H9 (cell line): ENCODE measurements around the gene SPATA1. TPM values are rescaled to one million over a fixed set of nuclear protein-coding genes. Genes with fewer than 3 reads are reported as not detected.

Experiments used
- DNase-seq: peaks from one replicate; pipeline ENCODE4 v3.0.0-alpha.2; 2017
- H2AFZ ChIP-seq: one replicate; pipeline ENCODE4 v1.6.1; 2013; ENCODE audit warnings: mild to moderate bottlenecking, low read length, control low read depth, moderate library complexity
- H2AK5ac ChIP-seq: 2 replicates; pipeline ENCODE4 v1.6.1; 2013; ENCODE audit warnings: low read length, control low read depth, mixed read lengths; ENCODE audit not compliant: insufficient read length
- H2BK120ac ChIP-seq: one replicate; pipeline ENCODE4 v1.6.1; 2013; ENCODE audit warnings: low read depth, mild to moderate bottlenecking, low read length, control low read depth, inconsistent platforms; ENCODE audit not compliant: poor library complexity, severe bottlenecking
- H2BK12ac ChIP-seq: 2 replicates; pipeline ENCODE4 v1.6.1; 2013; ENCODE audit warnings: low read length, control low read depth, mixed read lengths, low read depth; ENCODE audit not compliant: insufficient read length
- H2BK15ac ChIP-seq: 2 replicates; pipeline ENCODE4 v1.6.1; 2013; ENCODE audit warnings: low read depth, low read length, control low read depth
- H2BK20ac ChIP-seq: one replicate; pipeline ENCODE4 v1.6.1; 2013; ENCODE audit warnings: low read depth, mild to moderate bottlenecking, low read length, control low read depth, inconsistent platforms; ENCODE audit not compliant: poor library complexity, severe bottlenecking
- H2BK5ac ChIP-seq: 2 replicates; pipeline ENCODE4 v1.6.1; 2013; ENCODE audit warnings: low read length, control low read depth, mixed read lengths; ENCODE audit not compliant: insufficient read length
- H3K14ac ChIP-seq: 2 replicates; pipeline ENCODE4 v1.6.1; 2013; ENCODE audit warnings: low read length, control low read depth; ENCODE audit not compliant: insufficient read depth
- H3K18ac ChIP-seq: 2 replicates; pipeline ENCODE4 v1.6.1; 2013; ENCODE audit warnings: low read depth, mild to moderate bottlenecking, mixed read lengths, low read length, control low read depth; ENCODE audit not compliant: insufficient read length
- H3K23ac ChIP-seq: 2 replicates; pipeline ENCODE4 v1.6.1; 2013; ENCODE audit warnings: low read length, control low read depth, mixed read lengths, low read depth; ENCODE audit not compliant: insufficient read length
- H3K23me2 ChIP-seq: 2 replicates; pipeline ENCODE4 v1.6.1; 2013; ENCODE audit warnings: low read depth, mild to moderate bottlenecking, mixed read lengths, low read length, control low read depth; ENCODE audit not compliant: insufficient read length, poor library complexity, severe bottlenecking
- H3K27ac ChIP-seq: 2 replicates; pipeline ENCODE4 v1.5.1; 2013; ENCODE audit warnings: low read length, control low read depth, mixed read lengths, low read depth; ENCODE audit not compliant: insufficient read length
- H3K27me3 ChIP-seq: 2 replicates; pipeline ENCODE4 v1.6.1; 2013; ENCODE audit warnings: low read length, control low read depth, inconsistent platforms; ENCODE audit not compliant: insufficient read depth
- H3K4ac ChIP-seq: 2 replicates; pipeline ENCODE4 v1.6.1; 2013; ENCODE audit warnings: low read depth, mild to moderate bottlenecking, control low read depth, inconsistent platforms, low read length, moderate library complexity
- H3K4me1 ChIP-seq: 2 replicates; pipeline ENCODE4 v1.6.1; 2013; ENCODE audit warnings: low read length, control low read depth, inconsistent platforms; ENCODE audit not compliant: insufficient read depth
- H3K4me2 ChIP-seq: 2 replicates; pipeline ENCODE4 v1.6.1; 2013; ENCODE audit warnings: low read length, control low read depth, mixed read lengths; ENCODE audit not compliant: insufficient read length, insufficient read depth
- H3K56ac ChIP-seq: 2 replicates; pipeline ENCODE4 v1.6.1; 2013; ENCODE audit warnings: low read depth, mild to moderate bottlenecking, mixed read lengths, low read length, control low read depth; ENCODE audit not compliant: insufficient read length
- H3K79me1 ChIP-seq: 2 replicates; pipeline ENCODE4 v1.6.1; 2013; ENCODE audit warnings: low read depth, mild to moderate bottlenecking, moderate library complexity, low read length, control low read depth, inconsistent platforms; ENCODE audit not compliant: insufficient read depth, poor library complexity, severe bottlenecking
- H3K79me2 ChIP-seq: 2 replicates; pipeline ENCODE4 v1.6.1; 2013; ENCODE audit warnings: low read length, control low read depth, inconsistent platforms; ENCODE audit not compliant: insufficient read depth
- H3K9ac ChIP-seq: 2 replicates; pipeline ENCODE4 v1.6.1; 2013; ENCODE audit warnings: low read length, control low read depth, mixed read lengths; ENCODE audit not compliant: insufficient read length; ENCODE audit errors: extremely low read depth
- H3K9me3 ChIP-seq: one replicate; pipeline ENCODE4 v1.6.1; 2013; ENCODE audit warnings: low read depth, low read length, inconsistent platforms; ENCODE audit not compliant: control insufficient read depth
- H3T11ph ChIP-seq: one replicate; pipeline ENCODE4 v1.6.1; 2013; ENCODE audit warnings: mild to moderate bottlenecking, low read length, control low read depth, inconsistent platforms
- H4K20me1 ChIP-seq: one replicate; pipeline ENCODE4 v1.6.1; 2013; ENCODE audit not compliant: control insufficient read depth, insufficient read length, insufficient read depth
- H4K5ac ChIP-seq: 2 replicates; pipeline ENCODE4 v1.6.1; 2013; ENCODE audit warnings: low read depth, mild to moderate bottlenecking, mixed read lengths, low read length, control low read depth; ENCODE audit not compliant: insufficient read length
- H4K8ac ChIP-seq: replicated peaks from 2 replicates; pipeline ENCODE4 v1.6.1; 2013; ENCODE audit warnings: low read length, control low read depth, mixed read lengths, low read depth; ENCODE audit not compliant: insufficient read length
- H4K91ac ChIP-seq: 2 replicates; pipeline ENCODE4 v1.6.1; 2013; ENCODE audit warnings: low read depth, mild to moderate bottlenecking, moderate library complexity, mixed read lengths, low read length, control low read depth; ENCODE audit not compliant: insufficient read length
- H3K27ac Mint-ChIP-seq, 3 experiments: 2 replicates in 2 of 3; 3 replicates in 1 of 3; pipeline ENCODE4 v1.8.0; 2020 to 2021; ENCODE audit warnings: mixed read lengths in 3 of 3, mild to moderate bottlenecking in 1 of 3, moderate library complexity in 1 of 3
- H3K27me3 Mint-ChIP-seq: 2 replicates; pipeline ENCODE4 v1.8.0; 2021; ENCODE audit warnings: low read depth, mild to moderate bottlenecking, moderate library complexity, mixed read lengths
- H3K36me3 Mint-ChIP-seq, 3 experiments: 2 replicates in 2 of 3; 3 replicates in 1 of 3; pipeline ENCODE4 v1.8.0; 2020 to 2021; ENCODE audit warnings: low read depth in 3 of 3, mixed read lengths in 3 of 3; ENCODE audit not compliant: insufficient read depth in 1 of 3
- H3K4me1 Mint-ChIP-seq, 2 experiments: 2 replicates each; pipeline ENCODE4 v1.8.0; 2020; ENCODE audit warnings: mixed read lengths in 2 of 2
- H3K4me3 Mint-ChIP-seq, 2 experiments: 2 replicates in 1 of 2; 3 replicates in 1 of 2; pipeline ENCODE4 v1.8.0; 2020 to 2021; ENCODE audit warnings: mild to moderate bottlenecking in 2 of 2, mixed read lengths in 2 of 2, moderate library complexity in 1 of 2
- H3K9me3 Mint-ChIP-seq, 2 experiments: 2 replicates in 1 of 2; 3 replicates in 1 of 2; pipeline ENCODE4 v1.8.0; 2020; ENCODE audit warnings: mild to moderate bottlenecking in 2 of 2, mixed read lengths in 2 of 2, moderate library complexity in 1 of 2
- WGBS: extraction: QIAGEN DNeasy Blood & Tissue Kit; methylation state at CpG from one replicate; pipeline ENCODE4 v1.1.7; 2013; ENCODE audit warnings: missing lambda C conversion rate, low lambda C conversion rate, mixed read lengths; ENCODE audit not compliant: insufficient read length; ENCODE audit errors: extremely low coverage; 5-methylcytosine and 5-hydroxymethylcytosine counted together
- total RNA-seq: library from RNA; stranded (reverse); gene quantifications from 2 replicates; pipeline ENCODE4 v1.2.1, GENCODE V29; 2021
- TF ChIP-seq, protein P1 (sequence below): fragments of 200-600 bp; sonication (generic); conservative IDR thresholded peaks from 3 replicates; pipeline ENCODE4 v1.8.0; 2021; ENCODE audit warnings: antibody characterized with exemption, mild to moderate bottlenecking

SPATA1 gene
- total RNA-seq, 1 experiment from 2014 or later: not detected

DNA sequence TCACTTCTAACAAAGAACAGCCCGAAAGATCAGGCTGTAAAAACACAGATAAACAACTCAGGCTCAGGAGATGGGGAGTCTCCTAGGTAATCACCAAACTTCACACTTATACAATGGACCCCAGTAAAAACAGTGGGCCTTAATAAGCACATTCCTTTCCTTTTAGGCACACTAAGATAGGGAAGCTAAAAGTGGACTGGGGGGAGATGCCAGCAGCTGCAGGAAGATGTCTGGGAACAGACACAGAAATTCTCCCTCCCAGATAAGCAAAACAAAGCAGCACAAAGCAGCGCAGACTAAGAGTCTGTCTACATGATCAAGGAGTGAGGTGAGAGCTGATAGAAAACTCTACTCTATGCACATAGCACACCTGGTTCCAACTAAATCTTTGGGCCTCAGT lies 97.0 kb downstream of the SPATA1 start:
- no peaks in the 10 kb centered on the region for H3K79me1 ChIP-seq
- Mint-ChIP-seq H3K27ac (no peak overlapping the region), H3K27me3 (peaks cover 4% of the 10 kb centered on the region), H3K4me3 (no peak overlapping the region), H3K9me3 (peaks cover 31 to 38% of the 10 kb centered on the region in 2 experiments), H3K36me3 (peaks cover 20 to 30% (median 23%) of the 10 kb centered on the region in 3 experiments), H3K4me1 (peaks cover 16 to 20% of the 10 kb centered on the region in 2 experiments)
- no peaks in the 10 kb centered on the region for H3K23me2 ChIP-seq
- H3T11ph ChIP-seq: no peak overlapping the region
- no peak overlapping the region for H3K9ac ChIP-seq
- H2BK5ac ChIP-seq: no peak overlapping the region
- no peaks in the 10 kb centered on the region for H4K20me1 ChIP-seq
- H3K14ac ChIP-seq: no peak overlapping the region
- no peak overlapping the region for H2BK120ac ChIP-seq
- H2BK12ac ChIP-seq: no peak overlapping the region
- H3K79me2 ChIP-seq: no peaks in the 10 kb centered on the region
- H2BK15ac ChIP-seq: no peak overlapping the region
- no peak overlapping the region for H3K23ac ChIP-seq
- no peak overlapping the region for H3K56ac ChIP-seq
- no peak overlapping the region for H4K91ac ChIP-seq
- no CpG with 5 or more reads among the region's 2 CpGs for WGBS
- H3K4me1 ChIP-seq: no peaks in the 10 kb centered on the region
- no peak overlapping the region for H3K4me2 ChIP-seq
- no peak overlapping the region for H3K27ac ChIP-seq
- H3K9me3 ChIP-seq: peaks cover 15% of the 10 kb centered on the region
- no peak overlapping the region for H2AFZ ChIP-seq
- no peaks in the 10 kb centered on the region; the same call in 1 of the 2 replicates for H3K27me3 ChIP-seq
- H4K8ac ChIP-seq: no peak overlapping the region
- TF ChIP-seq, protein P1, sequence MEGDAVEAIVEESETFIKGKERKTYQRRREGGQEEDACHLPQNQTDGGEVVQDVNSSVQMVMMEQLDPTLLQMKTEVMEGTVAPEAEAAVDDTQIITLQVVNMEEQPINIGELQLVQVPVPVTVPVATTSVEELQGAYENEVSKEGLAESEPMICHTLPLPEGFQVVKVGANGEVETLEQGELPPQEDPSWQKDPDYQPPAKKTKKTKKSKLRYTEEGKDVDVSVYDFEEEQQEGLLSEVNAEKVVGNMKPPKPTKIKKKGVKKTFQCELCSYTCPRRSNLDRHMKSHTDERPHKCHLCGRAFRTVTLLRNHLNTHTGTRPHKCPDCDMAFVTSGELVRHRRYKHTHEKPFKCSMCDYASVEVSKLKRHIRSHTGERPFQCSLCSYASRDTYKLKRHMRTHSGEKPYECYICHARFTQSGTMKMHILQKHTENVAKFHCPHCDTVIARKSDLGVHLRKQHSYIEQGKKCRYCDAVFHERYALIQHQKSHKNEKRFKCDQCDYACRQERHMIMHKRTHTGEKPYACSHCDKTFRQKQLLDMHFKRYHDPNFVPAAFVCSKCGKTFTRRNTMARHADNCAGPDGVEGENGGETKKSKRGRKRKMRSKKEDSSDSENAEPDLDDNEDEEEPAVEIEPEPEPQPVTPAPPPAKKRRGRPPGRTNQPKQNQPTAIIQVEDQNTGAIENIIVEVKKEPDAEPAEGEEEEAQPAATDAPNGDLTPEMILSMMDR: no peak
- no peak overlapping the region for H4K5ac ChIP-seq
- DNase-seq: no peak
- H3K18ac ChIP-seq: no peak overlapping the region
- H3K4ac ChIP-seq: no peak overlapping the region
- H2BK20ac ChIP-seq: no peak overlapping the region
- H2AK5ac ChIP-seq: no peak overlapping the region
